NCI-H345 treated with DMSO at 0.1 percent for 48 hours (cell line): ENCODE results near the gene CCDC124.
A peak's percentile ranks its signal among the peaks of the same experiment; 100 is the strongest.
"Not testable (repeated sequence)": the region's sequence is repeated elsewhere in the genome, so short reads cannot be mapped to it uniquely, and the experiment has no call there.

Experiments used
- DNase-seq: peaks from one replicate; lab custom pipeline; 2025; ENCODE audit not compliant: unreplicated experiment; lab: John Stamatoyannopoulos, UW

CCDC124 gene

GRCh38 chr19:17932485-17933338 lies at the start of gene CCDC124:
Gene CCDC124 (plus strand): TSS chr19:17933015. CDS start chr19:17936421, 3,406 bp downstream.
- DNase-seq, result peak; percentile 81

- DNase-seq, result no peak
Measured at GRCh38 chr19:17883627-17884410, 49.0 kb upstream of the CCDC124 start.

- no peak for DNase-seq
Measured at GRCh38 chr19:17886515-17886914, 46.3 kb upstream of the CCDC124 start.

- not testable (repeated sequence) for DNase-seq
Measured at GRCh38 chr19:17887221-17887620, 45.6 kb upstream of the CCDC124 start.

GRCh38 chr19:17888260-17888659 lies 44.6 kb upstream of the CCDC124 start:
- no peak for DNase-seq

- DNase-seq, result no peak
Measured at GRCh38 chr19:17889609-17890214, 43.1 kb upstream of the CCDC124 start.

GRCh38 chr19:17893766-17894165 lies 39.0 kb upstream of the CCDC124 start:
- DNase-seq, result no peak

- DNase-seq, result no peak
Measured at GRCh38 chr19:17902701-17903100, 30.1 kb upstream of the CCDC124 start.

- DNase-seq, result no peak
Measured at GRCh38 chr19:17908244-17908643, 24.6 kb upstream of the CCDC124 start.

GRCh38 chr19:17909003-17909732 lies 23.6 kb upstream of the CCDC124 start:
- no peak for DNase-seq

GRCh38 chr19:17910791-17911360 lies 21.9 kb upstream of the CCDC124 start:
- no peak for DNase-seq

- DNase-seq, result no peak
Measured at GRCh38 chr19:17915940-17916593, 16.7 kb upstream of the CCDC124 start.

GRCh38 chr19:17918151-17918550 lies 14.7 kb upstream of the CCDC124 start:
- not testable (repeated sequence) for DNase-seq

- DNase-seq, result not testable (repeated sequence)
Measured at GRCh38 chr19:17919122-17919521, 13.7 kb upstream of the CCDC124 start.

GRCh38 chr19:17920527-17920926 lies 12.3 kb upstream of the CCDC124 start:
- no peak for DNase-seq

GRCh38 chr19:17922138-17922537 lies 10.7 kb upstream of the CCDC124 start:
- DNase-seq, result no peak

GRCh38 chr19:17926044-17926443 lies 6.8 kb upstream of the CCDC124 start:
- no peak for DNase-seq

- no peak for DNase-seq
Measured at GRCh38 chr19:17929056-17929455, 3.8 kb upstream of the CCDC124 start.

GRCh38 chr19:17931532-17932191 lies 1.2 kb upstream of the CCDC124 start:
- no peak for DNase-seq
